HG02970 (cell line): ENCODE data around the gene LRRC4B.
"Not testable (repeated sequence)": the region's sequence is repeated elsewhere in the genome, so short reads cannot be mapped to it uniquely, and the experiment has no call there.

Experiments used
- ATAC-seq: cut with Tn5 transposase; IDR thresholded peaks from one replicate; pipeline ENCODE4 v1.9.1; 2021; ENCODE audit warnings: mild to moderate bottlenecking, moderate library complexity, moderate number of reproducible peaks; ENCODE audit not compliant: unreplicated experiment, low FRiP score

The LRRC4B gene

GRCh38 chr19:50567882-50568727 is at the start of gene LRRC4B:
Gene LRRC4B, minus strand, starts transcription at chr19:50568435. Its CDS starts 19,597 bp downstream, at chr19:50548838.
- no peak for ATAC-seq

- ATAC-seq = not testable (repeated sequence)
Observed at GRCh38 chr19:50612504-50613404, 44.5 kb upstream of the LRRC4B start.

- ATAC-seq = peak; percentile 62
Observed at GRCh38 chr19:50607874-50608785, 39.9 kb upstream of the LRRC4B start.

- no peak for ATAC-seq
Observed at GRCh38 chr19:50607388-50607787, 39.2 kb upstream of the LRRC4B start.

GRCh38 chr19:50606059-50606836 is 38.0 kb upstream of the LRRC4B start:
- not testable (repeated sequence) for ATAC-seq

GRCh38 chr19:50604264-50605073 is 36.2 kb upstream of the LRRC4B start:
- ATAC-seq = not testable (repeated sequence)

GRCh38 chr19:50602935-50603334 is 34.7 kb upstream of the LRRC4B start:
- no peak for ATAC-seq

GRCh38 chr19:50602496-50602895 is 34.3 kb upstream of the LRRC4B start:
- no peak for ATAC-seq

GRCh38 chr19:50602089-50602422 is 33.8 kb upstream of the LRRC4B start:
- ATAC-seq = no peak

- ATAC-seq = no peak
Observed at GRCh38 chr19:50601407-50602088, 33.3 kb upstream of the LRRC4B start.

GRCh38 chr19:50599427-50599826 is 31.2 kb upstream of the LRRC4B start:
- ATAC-seq = no peak

GRCh38 chr19:50590191-50590590 is 22.0 kb upstream of the LRRC4B start:
- ATAC-seq = no peak

GRCh38 chr19:50581795-50582660 is 13.8 kb upstream of the LRRC4B start:
- ATAC-seq = not testable (repeated sequence)

GRCh38 chr19:50580970-50581634 is 12.9 kb upstream of the LRRC4B start:
- ATAC-seq = no peak

GRCh38 chr19:50580240-50580639 is 12.0 kb upstream of the LRRC4B start:
- ATAC-seq = no peak

GRCh38 chr19:50576769-50577168 is 8.5 kb upstream of the LRRC4B start:
- ATAC-seq = not testable (repeated sequence)
